ENCODE data around the gene HOXD10. TPM values are rescaled to one million over a fixed set of nuclear protein-coding genes. Genes with fewer than 3 reads are reported as not detected.

The HOXD10 gene
- total and polyA plus RNA-seq, 2 donors: 4.1 to 14.1 TPM

DNA sequence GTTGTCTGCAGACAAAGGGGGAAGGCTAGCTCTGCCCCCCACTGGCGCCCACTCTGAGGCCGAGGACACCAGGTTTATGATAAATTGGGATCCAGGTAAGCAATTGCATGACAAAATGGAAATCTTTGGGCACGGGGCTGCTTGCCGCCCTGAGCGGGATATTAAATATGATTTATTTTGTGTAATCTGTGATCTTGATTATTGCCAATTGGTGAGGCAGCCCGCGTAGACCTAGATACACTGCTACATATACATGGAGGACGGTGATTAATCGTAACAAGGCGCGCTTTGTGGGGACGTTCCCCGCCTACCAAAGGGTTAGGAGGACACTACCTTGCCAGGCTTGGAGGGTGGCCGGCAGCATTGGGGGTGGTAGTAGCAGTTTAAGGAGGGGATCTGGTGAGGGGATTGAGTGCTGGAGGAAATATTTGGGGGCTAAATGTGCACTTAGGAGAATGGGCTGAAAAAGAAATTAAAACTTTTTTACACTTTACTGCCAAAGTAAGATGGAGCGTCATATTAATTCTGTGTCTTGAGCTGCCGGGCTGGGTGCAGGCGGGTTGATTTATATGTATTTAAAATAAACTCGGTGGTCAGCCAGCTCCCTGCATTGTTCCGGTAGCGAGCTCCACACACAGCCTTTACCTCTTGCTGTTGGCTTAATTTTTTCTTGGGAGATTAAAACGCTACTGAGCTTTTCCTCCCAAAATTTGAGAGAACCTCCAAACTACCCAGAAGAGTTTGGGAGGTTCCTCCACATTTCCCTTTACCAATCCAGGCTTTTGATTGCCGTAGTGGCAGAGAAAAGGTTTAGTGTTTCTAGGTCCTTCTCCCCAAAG, 44.6 kb downstream of the HOXD10 start:
- no peak for DNase-seq (ENCODE audit: extremely low spot score)
- Histone ChIP-seq H3K4me3 (ENCODE audit: low read depth, low read length) (no peak overlapping the region), H3K27ac (ENCODE audit: low read depth) (no peak overlapping the region), H3K36me3 (ENCODE audit: insufficient read depth) (no peaks in the 10 kb centered on the region), H3K4me1 (ENCODE audit: insufficient read depth) (peaks cover 2% of the 10 kb centered on the region)
- WGBS: 20% methylated on average over 22 of the region's 22 CpGs

DNA sequence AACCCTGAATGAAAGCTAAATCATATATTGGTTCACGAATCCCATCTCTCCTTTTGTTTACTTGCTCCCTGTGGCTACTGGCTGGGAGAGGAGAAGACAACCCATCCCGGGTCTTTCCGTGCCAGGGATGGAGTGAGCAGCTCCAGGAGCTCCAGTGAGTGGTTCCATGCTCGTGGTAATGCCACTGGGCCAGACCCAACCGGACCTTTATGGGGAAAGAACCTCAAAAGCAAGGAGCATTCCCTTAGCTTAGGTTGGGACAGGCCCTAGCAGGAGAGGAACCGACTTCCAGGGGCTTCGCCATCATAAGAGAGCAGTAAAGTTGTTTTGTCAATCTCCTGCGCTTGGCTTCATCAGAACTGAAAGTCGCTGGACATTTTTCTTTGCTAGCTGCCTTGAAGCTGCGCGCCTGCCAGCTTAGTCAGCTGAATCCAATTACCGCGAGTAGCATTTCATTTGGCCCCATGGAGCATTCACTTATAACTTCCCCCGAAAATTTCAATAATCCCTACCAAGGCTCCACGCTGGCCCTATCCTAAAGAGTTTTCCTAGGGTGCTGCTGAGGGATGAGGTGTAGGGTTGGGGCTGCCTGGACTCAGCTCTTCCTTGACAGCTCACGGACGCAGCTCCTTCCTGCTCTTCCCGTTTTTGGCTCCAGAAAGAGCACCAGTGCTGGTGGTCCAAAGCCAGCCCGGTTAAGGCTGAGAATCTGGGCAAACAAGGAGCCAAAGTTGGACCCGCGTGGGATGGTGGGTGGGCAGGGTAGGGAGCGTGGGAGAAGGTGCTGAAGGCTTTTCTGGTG, 45.4 kb downstream of the HOXD10 start:
- DNase-seq (ENCODE audit: extremely low spot score): no peak
- H3K4me1 ChIP-seq (ENCODE audit: insufficient read depth): peaks cover 2% of the 10 kb centered on the region
- H3K4me3 ChIP-seq (ENCODE audit: low read depth, low read length): no peak overlapping the region
- no peak overlapping the region for H3K27ac ChIP-seq (ENCODE audit: low read depth)
- WGBS: 12% methylated on average over 22 of the region's 22 CpGs
- H3K36me3 ChIP-seq (ENCODE audit: insufficient read depth): no peaks in the 10 kb centered on the region

DNA sequence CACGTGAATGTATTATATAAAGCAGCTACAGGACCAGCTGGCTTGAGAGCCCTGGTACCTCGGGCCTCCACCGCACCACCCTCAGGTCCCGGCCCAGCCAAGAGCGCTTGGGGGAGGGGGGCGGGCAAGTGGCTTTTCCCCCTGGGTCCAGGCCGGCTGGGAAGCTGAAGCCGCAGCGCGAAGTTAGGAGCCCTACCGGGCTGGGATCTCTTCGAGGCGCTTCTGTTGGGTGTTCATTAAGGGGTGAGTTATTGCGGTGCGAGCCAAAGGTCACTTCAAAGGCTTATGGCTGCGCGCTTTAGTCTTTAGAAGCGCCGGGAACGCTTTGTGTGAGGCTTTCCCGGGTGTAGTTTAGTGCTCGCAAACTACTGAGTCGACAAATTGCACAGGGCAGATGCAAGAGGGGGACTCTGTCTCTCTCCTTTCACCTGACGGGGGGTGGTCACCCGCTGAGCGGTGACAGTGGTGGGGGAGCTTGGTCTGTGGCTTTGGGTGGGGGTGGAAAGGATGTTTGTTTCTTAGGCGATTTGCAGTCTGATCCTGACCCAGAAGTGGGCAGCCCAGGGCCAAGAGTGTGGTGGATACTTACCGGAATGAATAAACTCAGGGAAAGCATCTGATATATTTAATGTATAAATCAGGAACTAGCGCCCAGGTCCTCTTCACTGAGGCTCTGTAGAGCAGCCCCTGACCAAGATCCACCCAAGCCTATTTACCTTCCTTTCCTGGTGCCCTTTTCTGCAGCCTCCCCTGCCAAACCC, 46.5 kb downstream of the HOXD10 start:
- no peak for DNase-seq (ENCODE audit: extremely low spot score)
- 15% methylated on average over 29 of the region's 29 CpGs for WGBS
- Histone ChIP-seq H3K36me3 (ENCODE audit: insufficient read depth) (no peaks in the 10 kb centered on the region), H3K27ac (ENCODE audit: low read depth) (no peak overlapping the region), H3K4me1 (ENCODE audit: insufficient read depth) (no peaks in the 10 kb centered on the region), H3K4me3 (ENCODE audit: low read depth, low read length) (no peak overlapping the region)

DNA sequence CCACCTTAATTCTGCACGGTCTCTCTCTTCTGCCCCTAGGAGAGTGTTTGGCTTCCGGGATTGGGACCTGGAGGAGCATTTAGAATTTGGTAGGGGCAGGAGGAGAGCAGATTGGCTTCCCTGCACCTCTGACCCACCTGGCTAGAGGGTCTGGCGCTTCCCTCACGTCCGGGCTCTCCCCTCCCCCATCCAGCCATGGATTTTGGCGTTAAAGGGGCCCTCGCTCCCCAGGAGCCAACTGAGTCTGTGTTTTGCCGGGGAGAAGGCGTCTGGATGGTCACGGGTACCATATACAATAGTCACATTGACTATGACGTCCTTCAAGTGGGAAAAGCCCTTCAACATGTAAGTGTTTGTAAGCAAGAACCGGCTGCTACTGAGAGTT, 47.1 kb downstream of the HOXD10 start:
- 16% methylated on average over 12 of the region's 12 CpGs for whole genome bisulfite sequencing
- Histone ChIP-seq H3K27ac (ENCODE audit: low read depth) (no peak overlapping the region), H3K4me1 (ENCODE audit: insufficient read depth) (no peaks in the 10 kb centered on the region), H3K36me3 (ENCODE audit: insufficient read depth) (no peaks in the 10 kb centered on the region), H3K4me3 (ENCODE audit: low read depth, low read length) (no peak overlapping the region)
- no peak for DNase-seq (ENCODE audit: extremely low spot score)

DNA sequence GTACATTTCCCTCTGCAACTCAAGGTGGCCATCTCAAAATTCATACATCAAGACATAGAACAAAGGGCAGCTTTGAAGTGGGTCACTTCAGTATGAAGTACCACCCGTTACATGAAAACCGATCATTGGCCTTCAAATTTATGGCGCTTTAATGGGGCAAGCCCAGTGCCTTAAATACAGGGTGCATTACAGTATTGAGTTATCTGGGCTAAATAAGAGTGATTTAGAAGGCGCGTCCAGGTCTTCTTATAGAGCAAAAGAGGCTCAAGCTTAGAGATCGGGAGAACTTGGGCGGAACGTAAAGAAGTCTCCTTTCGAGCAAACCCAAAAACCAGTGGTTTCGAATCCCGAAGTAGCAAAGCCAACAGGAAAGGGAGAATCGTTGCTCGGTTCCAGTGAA, 47.6 kb downstream of the HOXD10 start:
- WGBS: 23% methylated on average over 13 of the region's 13 CpGs
- H3K27ac ChIP-seq (ENCODE audit: low read depth): no peak overlapping the region
- no peaks in the 10 kb centered on the region for H3K4me1 ChIP-seq (ENCODE audit: insufficient read depth)
- no peak for DNase-seq (ENCODE audit: extremely low spot score)
- no peak overlapping the region for H3K4me3 ChIP-seq (ENCODE audit: low read depth, low read length)
- no peaks in the 10 kb centered on the region for H3K36me3 ChIP-seq (ENCODE audit: insufficient read depth)

DNA sequence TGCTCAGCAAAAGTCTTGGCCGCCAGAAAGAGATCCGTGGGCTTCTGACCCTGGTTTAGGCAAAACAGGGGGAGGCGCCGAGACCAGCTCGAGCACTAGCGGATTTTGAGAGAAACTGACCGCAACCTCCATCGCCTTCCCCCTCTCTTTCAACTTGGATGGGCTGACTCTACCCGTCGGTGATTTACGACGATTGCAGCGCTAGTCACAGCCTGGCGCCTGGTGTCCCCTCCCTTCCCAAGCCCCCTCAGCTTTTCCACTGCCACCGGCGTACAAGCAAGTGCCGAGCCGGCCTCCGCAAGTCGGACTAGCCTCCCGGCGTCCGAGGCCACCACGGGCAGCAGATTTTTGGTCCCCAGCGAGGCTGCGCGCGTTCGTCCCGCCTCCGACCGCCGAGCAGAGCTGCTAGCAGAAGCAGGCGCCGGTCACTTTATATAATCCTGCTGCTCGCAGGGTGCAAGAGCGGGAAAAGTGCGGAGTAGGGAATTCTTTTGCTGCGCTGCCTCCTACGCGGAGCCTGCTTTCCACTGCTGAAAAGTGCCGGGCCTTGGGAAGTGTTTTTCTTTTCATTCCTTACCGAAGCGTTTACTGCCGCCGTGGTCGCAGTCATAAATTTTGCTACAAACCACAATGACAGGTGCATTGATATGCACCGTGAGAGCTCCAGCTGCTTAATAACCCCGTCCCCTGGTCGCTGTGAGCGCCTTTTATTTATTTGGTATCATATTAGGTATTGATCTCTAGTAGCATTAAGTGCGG, 48.2 kb downstream of the HOXD10 start:
- H3K4me3 ChIP-seq (ENCODE audit: low read depth, low read length): no peak overlapping the region
- no peak overlapping the region for H3K27ac ChIP-seq (ENCODE audit: low read depth)

DNA sequence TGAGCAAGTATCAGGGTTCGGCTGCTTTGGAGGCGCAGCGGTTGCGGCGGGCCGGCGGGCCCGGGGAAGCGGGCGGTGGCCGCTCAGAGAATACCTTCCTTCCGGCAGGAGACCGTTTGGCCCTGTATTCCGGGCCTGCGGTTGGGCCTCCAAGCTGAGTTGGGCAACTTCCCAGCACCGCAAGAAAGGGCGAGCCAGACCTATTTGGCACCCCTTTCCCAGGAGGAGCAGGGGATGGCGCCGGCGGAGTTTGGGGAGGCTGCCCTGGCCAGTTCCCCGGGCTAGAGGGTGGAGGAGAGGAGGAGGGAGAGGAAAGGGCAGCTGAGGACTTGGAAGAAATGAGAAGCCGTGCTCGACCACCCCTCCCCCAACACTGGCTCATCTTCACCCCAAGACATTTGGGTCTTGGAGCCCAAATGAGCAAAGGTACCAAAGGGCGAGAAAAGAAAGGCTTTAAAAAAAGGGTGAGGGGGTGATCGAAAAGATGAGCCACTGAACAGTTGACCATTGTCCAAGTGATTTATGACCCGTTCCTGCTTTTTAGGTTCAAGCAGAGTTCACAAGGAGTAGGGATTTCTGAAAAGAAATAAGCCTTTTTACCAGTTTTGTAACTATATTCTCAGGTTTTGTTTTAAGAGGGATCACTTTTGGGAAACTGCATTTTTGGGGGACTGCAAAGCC, 48.9 kb downstream of the HOXD10 start:
- Histone ChIP-seq H3K36me3 (ENCODE audit: insufficient read depth) (no peaks in the 10 kb centered on the region), H3K4me3 (ENCODE audit: low read depth, low read length) (no peak overlapping the region), H3K27ac (ENCODE audit: low read depth) (no peak overlapping the region), H3K4me1 (ENCODE audit: insufficient read depth) (no peaks in the 10 kb centered on the region)
- no peak for DNase-seq (ENCODE audit: extremely low spot score)
- WGBS: 16% methylated on average over 26 of the region's 26 CpGs

More for the DNA sequence above, 48.2 kb downstream of the HOXD10 start:
- Histone ChIP-seq H3K36me3 (ENCODE audit: insufficient read depth) (no peaks in the 10 kb centered on the region), H3K4me1 (ENCODE audit: insufficient read depth) (no peaks in the 10 kb centered on the region)
- WGBS: 8% methylated on average over 52 of the region's 52 CpGs
- DNase-seq (ENCODE audit: extremely low spot score): no peak

DNA sequence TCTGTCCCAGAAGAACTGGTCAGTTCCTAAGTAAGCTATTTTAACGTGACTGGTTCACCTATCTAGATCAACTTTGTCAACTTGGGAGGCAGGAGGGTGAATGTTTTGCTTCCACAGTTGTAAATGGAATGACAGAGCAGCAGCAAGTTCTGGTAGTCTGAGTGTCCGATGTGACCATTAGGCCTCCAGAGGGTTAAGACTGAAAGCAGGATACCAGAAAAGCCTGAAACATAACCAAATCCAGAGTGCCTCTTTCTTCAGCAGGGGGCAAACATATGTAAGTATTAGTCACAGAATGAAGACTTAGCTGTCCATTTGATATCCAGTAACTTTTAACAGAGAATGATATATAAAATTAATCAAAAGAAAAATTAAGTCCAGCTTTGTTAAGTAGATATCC, 49.7 kb downstream of the HOXD10 start:
- no peak overlapping the region for H3K4me3 ChIP-seq (ENCODE audit: low read depth, low read length)
- no peaks in the 10 kb centered on the region for H3K36me3 ChIP-seq (ENCODE audit: insufficient read depth)
- no peak overlapping the region for H3K27ac ChIP-seq (ENCODE audit: low read depth)
- no peak for DNase-seq (ENCODE audit: extremely low spot score)
- 43% methylated on average over 2 of the region's 2 CpGs for WGBS
- no peaks in the 10 kb centered on the region for H3K4me1 ChIP-seq (ENCODE audit: insufficient read depth)

DNA sequence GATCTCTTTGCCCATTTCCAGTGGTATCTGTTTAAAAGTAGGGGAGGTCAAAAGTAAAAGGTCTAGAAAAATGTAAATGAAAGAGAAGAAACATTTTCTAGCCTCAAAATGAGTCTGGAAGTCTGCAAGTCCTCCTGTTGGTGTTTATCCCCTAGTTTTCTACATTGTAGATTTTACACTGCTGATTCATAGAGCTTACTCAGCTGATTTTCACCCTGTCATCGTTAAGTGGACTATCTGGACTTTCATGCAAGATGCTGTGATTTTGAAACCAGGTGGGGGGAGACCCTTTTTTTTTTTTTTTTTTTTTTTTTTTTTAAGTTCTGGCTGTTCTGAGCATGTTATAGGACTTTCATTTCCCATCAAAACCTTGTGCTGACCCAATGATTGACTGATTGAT, 50.8 kb downstream of the HOXD10 start:
- Histone ChIP-seq H3K36me3 (ENCODE audit: insufficient read depth) (no peaks in the 10 kb centered on the region), H3K27ac (ENCODE audit: low read depth) (no peak overlapping the region), H3K4me1 (ENCODE audit: insufficient read depth) (no peaks in the 10 kb centered on the region), H3K4me3 (ENCODE audit: low read depth, low read length) (no peak overlapping the region)
- no peak for DNase-seq (ENCODE audit: extremely low spot score)
- 73% methylated on average over 1 of the region's 1 CpG for WGBS

DNA sequence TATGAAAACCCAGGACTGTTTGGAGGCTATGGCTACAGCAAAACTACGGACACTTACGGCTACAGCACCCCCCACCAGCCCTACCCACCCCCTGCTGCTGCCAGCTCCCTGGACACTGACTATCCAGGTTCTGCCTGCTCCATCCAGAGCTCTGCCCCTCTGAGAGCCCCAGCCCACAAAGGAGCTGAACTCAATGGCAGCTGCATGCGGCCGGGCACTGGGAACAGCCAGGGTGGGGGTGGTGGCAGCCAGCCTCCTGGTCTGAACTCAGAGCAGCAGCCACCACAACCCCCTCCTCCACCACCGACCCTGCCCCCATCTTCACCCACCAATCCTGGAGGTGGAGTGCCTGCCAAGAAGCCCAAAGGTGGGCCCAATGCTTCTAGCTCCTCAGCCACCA, 52.6 kb downstream of the HOXD10 start:
- no peak for DNase-seq (ENCODE audit: extremely low spot score)
- 77% methylated on average over 5 of the region's 5 CpGs for WGBS
- no peaks in the 10 kb centered on the region for H3K4me1 ChIP-seq (ENCODE audit: insufficient read depth)
- no peak overlapping the region for H3K27ac ChIP-seq (ENCODE audit: low read depth)
- no peaks in the 10 kb centered on the region for H3K36me3 ChIP-seq (ENCODE audit: insufficient read depth)
- H3K4me3 ChIP-seq (ENCODE audit: low read depth, low read length): no peak overlapping the region

Measured in urinary bladder (tissue), 4 donors.